Hepatocyte (in vitro differentiated cells): ENCODE measurements around the gene YLPM1.

Source experiments
- CTCF ChIP-seq: fragments of 200-600 bp; sonication (generic); IDR thresholded peaks from 2 replicates; pipeline ENCODE4 v1.5.1; 2016; ENCODE audit warnings: antibody characterized with exemption, mild to moderate bottlenecking; ENCODE audit not compliant: poor library complexity
- EZH2 ChIP-seq: fragments of 200-600 bp; sonication (generic); IDR thresholded peaks from 2 replicates; pipeline ENCODE4 v1.6.1; 2016; ENCODE audit warnings: antibody characterized with exemption, mild to moderate bottlenecking, borderline replicate concordance
- EZH2phosphoT487 ChIP-seq: fragments of 200-600 bp; sonication (generic); IDR thresholded peaks from one replicate; pipeline ENCODE4 v1.6.1; 2018; ENCODE audit warnings: antibody characterized with exemption, mild to moderate bottlenecking, low read depth, moderate library complexity; ENCODE audit not compliant: unreplicated experiment, severe bottlenecking

- TF ChIP-seq CTCF (no peak), EZH2 (no peak), EZH2phosphoT487 (no peak)
Observed at GRCh38 chr14:74765721-74766120, 2.6 kb downstream of the YLPM1 start.
